PC-9 (cell line): ENCODE results near the gene RTBDN. TPM values are rescaled to one million over a fixed set of nuclear protein-coding genes. Genes with fewer than 3 reads are reported as not detected.

Source experiments
- BruUV-seq: library from RNA; stranded (reverse); fragments of 400-500 nt; replicated peaks from 2 replicates; lab custom pipeline; 2021; lab: Mats Ljungman, UMichigan
- CTCF ChIA-PET: fragments of 300-600 bp; sonication (Branson Sonifier 250); formaldehyde crosslinking; loops from one replicate; lab custom pipeline; 2022; ENCODE audit warnings: antibody characterized with exemption; lab: Charles Lee
- POLR2A ChIA-PET: fragments of 300-600 bp; sonication (Branson Sonifier 250); formaldehyde crosslinking; loops from one replicate; lab custom pipeline; 2022; ENCODE audit warnings: antibody characterized with exemption; ENCODE audit not compliant: unreplicated experiment; lab: Charles Lee
- DNase-seq, 2 experiments: peaks; one replicate each; pipeline versions ENCODE4 v3.0.0 to v3.0.0-alpha.2; 2015 to 2022; ENCODE audit warnings: mixed read lengths in 1 of 2
- H2AFZ ChIP-seq: fragments of 200-600 bp; sonication (generic); 2 replicates; pipeline ENCODE4 v1.8.1; 2017; ENCODE audit warnings: antibody characterized with exemption
- H3F3A ChIP-seq: fragments of 200-600 bp; sonication (generic); 2 replicates; pipeline ENCODE4 v1.8.1; 2017; ENCODE audit warnings: antibody characterized with exemption, mild to moderate bottlenecking, low read depth; ENCODE audit not compliant: insufficient read depth
- H3K27ac ChIP-seq: fragments of 200-600 bp; sonication (generic); 2 replicates; pipeline ENCODE4 v1.6.1; 2016; ENCODE audit warnings: mixed run types
- H3K27me3 ChIP-seq: fragments of 200-600 bp; sonication (generic); 2 replicates; pipeline ENCODE4 v1.6.1; 2016; ENCODE audit warnings: low read depth, mixed run types; ENCODE audit not compliant: insufficient read depth
- H3K36me3 ChIP-seq: fragments of 200-600 bp; sonication (generic); 2 replicates; pipeline ENCODE4 v1.6.1; 2016; ENCODE audit warnings: low read depth, mixed run types
- H3K4me1 ChIP-seq: fragments of 200-600 bp; sonication (generic); replicated peaks from 2 replicates; pipeline ENCODE4 v1.6.1; 2016; ENCODE audit warnings: mixed run types; ENCODE audit not compliant: insufficient read depth
- H3K4me2 ChIP-seq: fragments of 200-600 bp; sonication (generic); 2 replicates; pipeline ENCODE4 v1.6.1; 2017; ENCODE audit warnings: mixed run types
- H3K4me3 ChIP-seq: fragments of 200-600 bp; sonication (generic); 2 replicates; pipeline ENCODE4 v1.6.1; 2016; ENCODE audit warnings: mixed run types
- H3K79me2 ChIP-seq: fragments of 200-600 bp; sonication (generic); 2 replicates; pipeline ENCODE4 v1.6.1; 2017; ENCODE audit warnings: low read depth, mixed run types
- H3K9me2 ChIP-seq: fragments of 200-600 bp; sonication (generic); 2 replicates; pipeline ENCODE4 v1.8.1; 2017; ENCODE audit warnings: mild to moderate bottlenecking; ENCODE audit not compliant: insufficient read depth
- H3K9me3 ChIP-seq: fragments of 200-600 bp; sonication (generic); 2 replicates; pipeline ENCODE4 v1.8.1; 2016; ENCODE audit warnings: low read depth; ENCODE audit not compliant: insufficient read depth
- H4K20me1 ChIP-seq: fragments of 200-600 bp; sonication (generic); 2 replicates; pipeline ENCODE4 v1.8.1; 2017; ENCODE audit not compliant: insufficient read depth
- EZH2 ChIP-seq: fragments of 200-600 bp; sonication (generic); IDR thresholded peaks from 2 replicates; pipeline ENCODE4 v1.8.0; 2017; ENCODE audit warnings: antibody characterized with exemption, low read depth
- intact Hi-C: fragments of 100-400 bp; cut with micrococcal nuclease; formaldehyde crosslinking; loops from one replicate; pipeline ENCODE4 v1.10.0; 2022; ENCODE audit not compliant: unreplicated experiment
- total RNA-seq: library from RNA; stranded (reverse); gene quantifications from 2 replicates; pipeline ENCODE4 v1.2.3, GENCODE V29; 2021
- TF ChIP-seq, protein P1 (sequence below): fragments of 200-600 bp; sonication (generic); conservative IDR thresholded peaks from 2 replicates; pipeline ENCODE4 v1.6.1; 2017; ENCODE audit warnings: mixed run types, antibody characterized with exemption, mild to moderate bottlenecking, moderate library complexity

Gene RTBDN
- total RNA-seq, 1 experiment from 2014 or later: 1.0 TPM

DNA sequence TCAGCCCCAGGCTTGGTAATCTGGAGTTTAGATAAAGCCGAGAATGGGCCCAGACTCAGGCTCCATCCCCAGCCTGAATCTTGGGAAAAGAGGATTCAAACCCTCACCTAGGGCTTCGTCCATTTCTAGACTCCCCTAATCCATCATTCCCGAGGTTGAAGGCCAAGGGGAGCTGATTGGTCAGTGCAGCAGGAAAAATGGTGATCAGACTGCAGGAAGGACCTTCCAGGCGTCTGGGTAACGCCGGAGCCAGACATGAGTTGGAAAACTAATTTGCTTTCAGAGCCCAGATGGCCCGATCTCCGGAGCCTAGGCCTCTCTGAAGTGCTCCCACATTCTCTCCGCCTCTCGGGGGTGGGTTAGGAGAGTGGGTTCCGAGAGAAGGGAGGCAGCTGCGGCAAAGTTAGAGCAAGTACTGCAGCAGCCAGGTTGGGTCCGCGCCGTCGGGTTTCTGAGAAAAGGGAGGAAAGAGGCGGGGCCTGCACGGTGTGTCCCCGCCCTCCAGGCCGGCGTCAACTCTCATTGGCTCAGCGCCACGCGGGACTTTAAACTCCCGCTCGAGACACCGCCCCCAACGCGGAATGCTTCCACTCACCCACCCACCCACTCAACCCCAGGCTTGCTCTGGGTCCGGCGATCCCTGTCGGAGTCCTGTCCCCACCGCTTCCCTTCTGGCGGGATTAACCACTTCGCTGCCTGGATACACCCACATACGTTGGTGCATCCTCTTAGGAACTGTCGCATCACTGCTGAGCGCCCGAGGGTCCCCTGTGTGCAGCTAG is 788 bp upstream of the RTBDN start:
- no peak overlapping the region for H2AFZ ChIP-seq
- H3K27me3 ChIP-seq: peaks cover 19% of the 10 kb centered on the region; the same call in 1 of the 2 replicates
- no peaks in the 10 kb centered on the region for H3K9me3 ChIP-seq
- peaks cover 50% of the 10 kb centered on the region for H3F3A ChIP-seq
- CTCF ChIA-PET: no interaction called here
- H3K9me2 ChIP-seq: no peaks in the 10 kb centered on the region
- intact Hi-C loops: no loop called here
- H3K4me2 ChIP-seq: 0 out of 2 replicates have a peak overlapping the region, but pooled peaks have one; percentile 20
- DNase-seq: peak in 1 of 2 experiments; percentile 34
- no peaks in the 10 kb centered on the region for H3K36me3 ChIP-seq
- no peaks in the 10 kb centered on the region for H4K20me1 ChIP-seq
- no peaks in the 10 kb centered on the region for H3K79me2 ChIP-seq
- peaks cover 14% of the 10 kb centered on the region for H3K4me1 ChIP-seq
- POLR2A ChIA-PET: interaction anchor here (0.6 kb wide), 1 partner anchor 34 kb away, joined by 3 read pairs; no protein-coding TSS in a partner anchor
- no peak overlapping the region for H3K4me3 ChIP-seq
- no peak overlapping the region for H3K27ac ChIP-seq
- TF ChIP-seq, protein P1, sequence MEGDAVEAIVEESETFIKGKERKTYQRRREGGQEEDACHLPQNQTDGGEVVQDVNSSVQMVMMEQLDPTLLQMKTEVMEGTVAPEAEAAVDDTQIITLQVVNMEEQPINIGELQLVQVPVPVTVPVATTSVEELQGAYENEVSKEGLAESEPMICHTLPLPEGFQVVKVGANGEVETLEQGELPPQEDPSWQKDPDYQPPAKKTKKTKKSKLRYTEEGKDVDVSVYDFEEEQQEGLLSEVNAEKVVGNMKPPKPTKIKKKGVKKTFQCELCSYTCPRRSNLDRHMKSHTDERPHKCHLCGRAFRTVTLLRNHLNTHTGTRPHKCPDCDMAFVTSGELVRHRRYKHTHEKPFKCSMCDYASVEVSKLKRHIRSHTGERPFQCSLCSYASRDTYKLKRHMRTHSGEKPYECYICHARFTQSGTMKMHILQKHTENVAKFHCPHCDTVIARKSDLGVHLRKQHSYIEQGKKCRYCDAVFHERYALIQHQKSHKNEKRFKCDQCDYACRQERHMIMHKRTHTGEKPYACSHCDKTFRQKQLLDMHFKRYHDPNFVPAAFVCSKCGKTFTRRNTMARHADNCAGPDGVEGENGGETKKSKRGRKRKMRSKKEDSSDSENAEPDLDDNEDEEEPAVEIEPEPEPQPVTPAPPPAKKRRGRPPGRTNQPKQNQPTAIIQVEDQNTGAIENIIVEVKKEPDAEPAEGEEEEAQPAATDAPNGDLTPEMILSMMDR: no peak
- BruUV-seq: no TSS peak

- no TSS peak for BruUV-seq
- Histone ChIP-seq H3K79me2 (no peaks in the 10 kb centered on the region), H4K20me1 (no peaks in the 10 kb centered on the region), H3K27me3 (peaks cover 20% of the 10 kb centered on the region; the same call in 1 of the 2 replicates), H3F3A (peaks cover 37% of the 10 kb centered on the region), H2AFZ (peak overlapping the region; percentile 83), H3K36me3 (no peaks in the 10 kb centered on the region), H3K9me2 (no peaks in the 10 kb centered on the region), H3K4me2 (peak overlapping the region; percentile 81), H3K9me3 (no peaks in the 10 kb centered on the region), H3K4me3 (peak overlapping the region; percentile 69; the same call in 1 of the 2 replicates), H3K4me1 (peaks cover 14% of the 10 kb centered on the region), H3K27ac (no peak overlapping the region)
- CTCF ChIA-PET: no interaction called here
- intact Hi-C loops: no loop called here
- TF ChIP-seq, protein P1: no peak
- TF ChIP-seq EZH2: no peak
- DNase-seq: peak in 1 of 2 experiments; percentile 44
- POLR2A ChIA-PET: no interaction called here
These were observed 427 bp downstream of the RTBDN start for GRCh38 chr19:12833738-12834565.

GRCh38 chr19:12833418-12833737 is 1.0 kb downstream of the RTBDN start:
- H3K27ac ChIP-seq: no peak overlapping the region
- no peaks in the 10 kb centered on the region for H3K9me2 ChIP-seq
- BruUV-seq: no TSS peak
- peaks cover 20% of the 10 kb centered on the region; the same call in 1 of the 2 replicates for H3K27me3 ChIP-seq
- H2AFZ ChIP-seq: no peak overlapping the region
- intact Hi-C loops: no loop called here
- H4K20me1 ChIP-seq: no peaks in the 10 kb centered on the region
- TF ChIP-seq, protein P1: no peak
- TF ChIP-seq EZH2: no peak
- CTCF ChIA-PET: no interaction called here
- DNase-seq: no peak
- peaks cover 14% of the 10 kb centered on the region for H3K4me1 ChIP-seq
- POLR2A ChIA-PET: no interaction called here
- H3K4me2 ChIP-seq: peak overlapping the region; percentile 82
- H3K36me3 ChIP-seq: no peaks in the 10 kb centered on the region
- H3K4me3 ChIP-seq: peak overlapping the region; percentile 45; the same call in 1 of the 2 replicates
- no peaks in the 10 kb centered on the region for H3K79me2 ChIP-seq
- no peaks in the 10 kb centered on the region for H3K9me3 ChIP-seq
- H3F3A ChIP-seq: peaks cover 37% of the 10 kb centered on the region
